ENCODE results near the gene MAP3K8. TPM values are rescaled to one million over a fixed set of nuclear protein-coding genes. Genes with fewer than 3 reads are reported as not detected.
A peak's percentile ranks its signal among the peaks of the same experiment; 100 is the strongest.

The MAP3K8 gene
- total and polyA plus RNA-seq, 9 of the 15 experiments (the other 6 are each of a cell fraction or from before 2014, with no cell fraction given), result 6.9 to 23.6 (median 13.6) TPM

- peak; percentile 65 for TF ChIP-seq SMAD1 (IDR thresholded peaks at IDR 0.05; ENCODE audit: low read depth, low read length, partially characterized antibody)
- peak; percentile 70 to 81 for TF ChIP-seq KDM1A (IDR thresholded peaks at IDR 0.05)
- TF ChIP-seq MBD2 (IDR thresholded peaks at IDR 0.05; ENCODE audit: borderline replicate concordance, low read depth), result no peak
- no peak for TF ChIP-seq HCFC1 (IDR thresholded peaks at IDR 0.05; ENCODE audit: low read depth, low read length)
- TF ChIP-seq JUNB (CRISPR knock-in tag; conservative IDR thresholded peaks at IDR 0.05), result peak; percentile 39; the same call in 1 of the 2 replicates
- peak; percentile 56 to 96; a peak in 3 of 4 replicates for TF ChIP-seq RCOR1 (IDR thresholded peaks at IDR 0.05; ENCODE audit: borderline replicate concordance in 1 of 2, low read depth in 2 of 2, low read length in 2 of 2)
- TF ChIP-seq TARDBP (IDR thresholded peaks at IDR 0.05), result 0 out of 2 replicates have a peak, but pooled peaks have one; percentile 47
- no peak for TF ChIP-seq SP1 (CRISPR knock-in tag; IDR thresholded peaks at IDR 0.05)
- TF ChIP-seq MEIS2 (IDR thresholded peaks at IDR 0.05; ENCODE audit: partially characterized antibody), result peak; percentile 27
- peak; percentile 35 to 46 (median 41); a peak in 5 of 6 replicates for TF ChIP-seq CTCF (IDR thresholded peaks at IDR 0.05 in 2 of 3, conservative IDR thresholded peaks at IDR 0.05 in 1 of 3; ENCODE audit: insufficient read depth in 2 of 3, low read depth in 1 of 3, low read length in 3 of 3)
- TF ChIP-seq ARID1B (IDR thresholded peaks at IDR 0.05), result peak; percentile 64; the same call in 1 of the 2 replicates
- no peak for TF ChIP-seq ZNF311 (CRISPR knock-in tag; IDR thresholded peaks at IDR 0.05)
- TF ChIP-seq SAP30 (IDR thresholded peaks at IDR 0.05; ENCODE audit: borderline replicate concordance, insufficient read depth, low read depth, low read length, poor library complexity, severe bottlenecking), result no peak
- TF ChIP-seq PRDM10 (IDR thresholded peaks at IDR 0.05; ENCODE audit: partially characterized antibody), result peak; percentile 71
- no peak for TF ChIP-seq ZNF586 (CRISPR knock-in tag; conservative IDR thresholded peaks at IDR 0.05)
- TF ChIP-seq SOX6 (IDR thresholded peaks at IDR 0.05), result peak; percentile 52; the same call in 1 of the 2 replicates
- peak; percentile 36; the same call in 1 of the 2 replicates for TF ChIP-seq VEZF1 (CRISPR knock-in tag; IDR thresholded peaks at IDR 0.05)
- no peak for TF ChIP-seq NFIC (IDR thresholded peaks at IDR 0.05)
Measured at GRCh38 chr10:30510184-30510931, 76.4 kb downstream of the MAP3K8 start (continued).
